ENCODE measurements around the gene ABCG1. TPM values are rescaled to one million over a fixed set of nuclear protein-coding genes. Genes with fewer than 3 reads are reported as not detected.

Gene ABCG1
- total RNA-seq, 4 donors from 2014 or later = 2.6 to 10.9 (median 3.7) TPM

DNA sequence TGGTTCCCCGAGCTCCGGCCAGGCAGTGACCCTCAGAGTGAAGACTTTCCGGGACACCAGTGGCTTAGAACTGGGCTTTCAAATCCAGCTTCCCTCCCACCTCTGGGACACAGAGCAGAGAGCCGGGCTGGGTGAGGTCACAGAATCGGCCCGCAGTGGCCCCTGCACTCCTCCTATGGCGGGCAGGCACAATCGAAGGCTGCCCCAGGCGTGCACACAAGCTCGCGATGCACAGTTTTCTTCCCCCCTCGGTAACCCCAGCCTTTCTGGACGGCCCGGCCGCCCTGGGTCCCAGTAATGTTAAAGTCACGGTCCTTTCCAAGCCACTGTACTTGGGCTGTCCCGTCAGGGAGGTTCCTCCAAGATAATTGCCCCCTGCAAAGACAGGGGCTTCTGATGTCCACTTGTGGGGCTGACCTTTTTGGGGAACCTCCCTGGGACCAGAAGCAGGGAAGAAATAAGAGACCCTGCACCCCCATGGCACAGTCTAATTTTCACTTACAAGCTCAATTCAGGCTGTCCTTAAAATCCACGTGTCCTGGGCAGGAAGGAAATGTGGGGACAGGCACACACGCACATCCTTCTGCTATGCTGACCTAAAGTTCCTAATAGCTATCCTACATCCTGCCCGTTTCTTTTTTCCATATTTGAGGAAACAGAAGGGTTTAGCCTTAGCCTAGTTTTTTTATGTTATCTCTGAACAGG lies 82.6 kb downstream of the ABCG1 start:
- Histone ChIP-seq H3K27ac (peak overlapping the region in 3 of 4 donors; percentile 55 to 67 (median 64)), H3K9me3 (no peaks in the 10 kb centered on the region), H3K36me3 (peaks cover 0 to 2% (median 0%) of the 10 kb centered on the region in 3 donors), H3K27me3 (peaks cover 0 to 34% (median 0%) of the 10 kb centered on the region in 4 donors), H3K4me1 (peaks cover 0 to 16% (median 6%) of the 10 kb centered on the region in 3 donors), H3K4me3 (no peak overlapping the region)
- no peak for DNase-seq
- TF ChIP-seq, protein P1, sequence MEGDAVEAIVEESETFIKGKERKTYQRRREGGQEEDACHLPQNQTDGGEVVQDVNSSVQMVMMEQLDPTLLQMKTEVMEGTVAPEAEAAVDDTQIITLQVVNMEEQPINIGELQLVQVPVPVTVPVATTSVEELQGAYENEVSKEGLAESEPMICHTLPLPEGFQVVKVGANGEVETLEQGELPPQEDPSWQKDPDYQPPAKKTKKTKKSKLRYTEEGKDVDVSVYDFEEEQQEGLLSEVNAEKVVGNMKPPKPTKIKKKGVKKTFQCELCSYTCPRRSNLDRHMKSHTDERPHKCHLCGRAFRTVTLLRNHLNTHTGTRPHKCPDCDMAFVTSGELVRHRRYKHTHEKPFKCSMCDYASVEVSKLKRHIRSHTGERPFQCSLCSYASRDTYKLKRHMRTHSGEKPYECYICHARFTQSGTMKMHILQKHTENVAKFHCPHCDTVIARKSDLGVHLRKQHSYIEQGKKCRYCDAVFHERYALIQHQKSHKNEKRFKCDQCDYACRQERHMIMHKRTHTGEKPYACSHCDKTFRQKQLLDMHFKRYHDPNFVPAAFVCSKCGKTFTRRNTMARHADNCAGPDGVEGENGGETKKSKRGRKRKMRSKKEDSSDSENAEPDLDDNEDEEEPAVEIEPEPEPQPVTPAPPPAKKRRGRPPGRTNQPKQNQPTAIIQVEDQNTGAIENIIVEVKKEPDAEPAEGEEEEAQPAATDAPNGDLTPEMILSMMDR (IDR thresholded peaks at IDR 0.05) = no peak
- no peak for TF ChIP-seq POLR2A (IDR thresholded peaks at IDR 0.05)
- WGBS, 2 donors = 76 to 81% methylated on average over 16 to 17 of the region's 20 CpGs
- intact Hi-C loops (cut with DNase I) = no loop called here

- intact Hi-C loops (cut with DNase I) = no loop called here
- no peak overlapping the region for H3K4me3 ChIP-seq
- no peaks in the 10 kb centered on the region for H3K36me3 ChIP-seq
- H3K27me3 ChIP-seq = peaks cover 0 to 40% (median 0%) of the 10 kb centered on the region in 4 donors
- TF ChIP-seq, protein P1 (IDR thresholded peaks at IDR 0.05) = no peak
- no peak for TF ChIP-seq POLR2A (IDR thresholded peaks at IDR 0.05)
- peak overlapping the region in 3 of 4 donors; percentile 25 to 67 (median 55) for H3K27ac ChIP-seq
- no peak for DNase-seq
- H3K9me3 ChIP-seq = no peaks in the 10 kb centered on the region
- 63 to 100% methylated on average over 1 to 10 of the region's 12 CpGs for WGBS, 2 donors
- peaks cover 0 to 16% (median 6%) of the 10 kb centered on the region in 3 donors for H3K4me1 ChIP-seq
Observed at GRCh38 chr21:42302076-42302650, 83.2 kb downstream of the ABCG1 start.

DNA sequence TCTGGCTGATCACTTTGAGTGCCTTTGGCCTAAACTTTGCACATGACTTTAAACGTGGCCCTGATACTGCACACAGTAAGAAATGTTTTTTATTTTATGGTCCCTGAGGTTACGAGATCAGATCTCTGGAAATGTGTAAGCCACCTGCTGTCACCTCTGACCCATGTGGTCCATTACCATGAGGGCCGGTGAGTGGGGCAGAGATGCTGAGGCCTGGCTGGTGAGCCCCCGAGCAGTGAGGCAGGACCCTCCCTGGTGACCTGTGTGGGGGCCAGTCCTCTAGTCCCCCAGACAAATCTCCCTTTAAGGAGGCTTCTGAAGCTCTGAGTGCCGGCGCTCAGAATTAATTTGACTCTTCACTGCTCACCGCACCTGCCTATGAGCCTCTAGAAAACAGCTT lies 83.9 kb downstream of the ABCG1 start:
- no peak for DNase-seq
- WGBS, 2 donors = 58 to 59% methylated on average over 3 to 6 of the region's 7 CpGs
- H3K4me1 ChIP-seq = peaks cover 0 to 16% (median 6%) of the 10 kb centered on the region in 3 donors
- H3K36me3 ChIP-seq = no peaks in the 10 kb centered on the region
- intact Hi-C loops (cut with DNase I) = no loop called here
- H3K9me3 ChIP-seq = no peaks in the 10 kb centered on the region
- no peak overlapping the region for H3K4me3 ChIP-seq
- H3K27ac ChIP-seq = peak overlapping the region in 3 of 4 donors; percentile 25 to 67 (median 55)
- H3K27me3 ChIP-seq = peaks cover 0 to 47% (median 0%) of the 10 kb centered on the region in 4 donors
- TF ChIP-seq, protein P1 (IDR thresholded peaks at IDR 0.05) = no peak
- no peak for TF ChIP-seq POLR2A (IDR thresholded peaks at IDR 0.05)

GRCh38 chr21:42303443-42303842 lies 84.5 kb downstream of the ABCG1 start:
- TF ChIP-seq POLR2A (IDR thresholded peaks at IDR 0.05) = no peak
- TF ChIP-seq, protein P1 (IDR thresholded peaks at IDR 0.05) = no peak
- H3K4me1 ChIP-seq = peaks cover 0 to 16% (median 6%) of the 10 kb centered on the region in 3 donors
- H3K4me3 ChIP-seq = no peak overlapping the region
- H3K36me3 ChIP-seq = no peaks in the 10 kb centered on the region
- 67 to 69% methylated on average over 3 of the region's 3 CpGs for WGBS, 2 donors
- intact Hi-C loops (cut with DNase I) = no loop called here
- H3K9me3 ChIP-seq = no peaks in the 10 kb centered on the region
- H3K27me3 ChIP-seq = peaks cover 0 to 53% (median 0%) of the 10 kb centered on the region in 4 donors
- no peak overlapping the region for H3K27ac ChIP-seq
- DNase-seq = no peak
